ENCODE results near the gene ART1.

ART1 gene

DNA sequence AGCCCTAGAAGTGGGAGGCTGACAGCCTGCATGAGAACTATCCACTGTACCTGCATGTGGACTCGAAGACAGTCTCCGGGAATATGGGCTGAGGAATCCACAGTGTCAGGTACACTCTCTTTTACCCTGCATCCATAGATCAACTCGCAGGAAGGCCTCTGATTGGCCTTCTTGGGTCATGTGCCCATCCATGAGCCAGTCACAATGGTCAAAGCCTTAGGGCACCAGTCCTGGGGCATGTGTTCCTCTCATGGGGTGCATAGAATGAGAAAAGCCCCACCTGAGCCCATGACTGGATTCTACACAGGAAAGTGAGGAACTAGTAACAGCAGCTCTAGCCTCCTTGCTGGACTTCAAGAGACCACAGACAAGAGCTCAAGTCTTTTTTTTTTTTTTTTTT is 10.6 kb downstream of the ART1 start:
- TF ChIP-seq, protein P1, sequence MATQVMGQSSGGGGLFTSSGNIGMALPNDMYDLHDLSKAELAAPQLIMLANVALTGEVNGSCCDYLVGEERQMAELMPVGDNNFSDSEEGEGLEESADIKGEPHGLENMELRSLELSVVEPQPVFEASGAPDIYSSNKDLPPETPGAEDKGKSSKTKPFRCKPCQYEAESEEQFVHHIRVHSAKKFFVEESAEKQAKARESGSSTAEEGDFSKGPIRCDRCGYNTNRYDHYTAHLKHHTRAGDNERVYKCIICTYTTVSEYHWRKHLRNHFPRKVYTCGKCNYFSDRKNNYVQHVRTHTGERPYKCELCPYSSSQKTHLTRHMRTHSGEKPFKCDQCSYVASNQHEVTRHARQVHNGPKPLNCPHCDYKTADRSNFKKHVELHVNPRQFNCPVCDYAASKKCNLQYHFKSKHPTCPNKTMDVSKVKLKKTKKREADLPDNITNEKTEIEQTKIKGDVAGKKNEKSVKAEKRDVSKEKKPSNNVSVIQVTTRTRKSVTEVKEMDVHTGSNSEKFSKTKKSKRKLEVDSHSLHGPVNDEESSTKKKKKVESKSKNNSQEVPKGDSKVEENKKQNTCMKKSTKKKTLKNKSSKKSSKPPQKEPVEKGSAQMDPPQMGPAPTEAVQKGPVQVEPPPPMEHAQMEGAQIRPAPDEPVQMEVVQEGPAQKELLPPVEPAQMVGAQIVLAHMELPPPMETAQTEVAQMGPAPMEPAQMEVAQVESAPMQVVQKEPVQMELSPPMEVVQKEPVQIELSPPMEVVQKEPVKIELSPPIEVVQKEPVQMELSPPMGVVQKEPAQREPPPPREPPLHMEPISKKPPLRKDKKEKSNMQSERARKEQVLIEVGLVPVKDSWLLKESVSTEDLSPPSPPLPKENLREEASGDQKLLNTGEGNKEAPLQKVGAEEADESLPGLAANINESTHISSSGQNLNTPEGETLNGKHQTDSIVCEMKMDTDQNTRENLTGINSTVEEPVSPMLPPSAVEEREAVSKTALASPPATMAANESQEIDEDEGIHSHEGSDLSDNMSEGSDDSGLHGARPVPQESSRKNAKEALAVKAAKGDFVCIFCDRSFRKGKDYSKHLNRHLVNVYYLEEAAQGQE (IDR thresholded peaks at IDR 0.05; ENCODE audit: low read depth): no peak
- peak; percentile 87 for TF ChIP-seq USF1 (IDR thresholded peaks at IDR 0.05)

DNA sequence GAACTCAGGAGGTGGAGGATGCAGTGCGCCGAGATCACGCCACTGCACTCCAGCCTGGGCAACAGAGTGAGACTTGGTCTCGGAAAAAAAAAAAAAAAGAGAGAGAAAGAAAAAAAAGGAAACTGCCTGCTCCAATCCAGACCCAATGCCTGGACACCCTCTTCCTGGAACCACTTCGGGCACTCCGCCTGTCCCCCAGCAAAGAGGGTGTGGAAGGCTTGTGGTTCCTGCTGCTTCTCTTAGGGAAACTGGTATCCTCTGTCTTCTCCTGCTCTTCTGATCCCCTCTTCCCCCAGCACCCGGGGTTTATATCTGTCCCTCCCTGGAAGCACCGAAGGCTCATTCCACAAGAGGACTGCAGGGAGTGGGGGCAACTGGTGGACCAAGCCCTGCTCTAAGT is 13.3 kb downstream of the ART1 start:
- TF ChIP-seq TAF1 (IDR thresholded peaks at IDR 0.05; ENCODE audit: low read depth) (no peak), USF1 (IDR thresholded peaks at IDR 0.05) (no peak), TEAD4 (IDR thresholded peaks at IDR 0.05) (no peak), ZBTB7A (IDR thresholded peaks at IDR 0.05; ENCODE audit: low read depth) (no peak), TCF12 (IDR thresholded peaks at IDR 0.05; ENCODE audit: low read depth) (no peak), NFIC (IDR thresholded peaks at IDR 0.05) (no peak), RAD21 (IDR thresholded peaks at IDR 0.05; ENCODE audit: low read depth) (no peak), CEBPB (IDR thresholded peaks at IDR 0.05) (no peak), EP300 (IDR thresholded peaks at IDR 0.05; ENCODE audit: borderline replicate concordance) (no peak), EGR1 (IDR thresholded peaks at IDR 0.05) (no peak), CREB1 (IDR thresholded peaks at IDR 0.05; ENCODE audit: low read depth) (no peak), FOXM1 (IDR thresholded peaks at IDR 0.05; ENCODE audit: borderline replicate concordance, low read depth) (no peak), YY1 (IDR thresholded peaks at IDR 0.05; ENCODE audit: low read depth) (no peak)
- TF ChIP-seq, protein P1 (IDR thresholded peaks at IDR 0.05; ENCODE audit: low read depth): no peak
- TF ChIP-seq, protein P2, sequence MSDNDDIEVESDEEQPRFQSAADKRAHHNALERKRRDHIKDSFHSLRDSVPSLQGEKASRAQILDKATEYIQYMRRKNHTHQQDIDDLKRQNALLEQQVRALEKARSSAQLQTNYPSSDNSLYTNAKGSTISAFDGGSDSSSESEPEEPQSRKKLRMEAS (IDR thresholded peaks at IDR 0.05): no peak

- TF ChIP-seq, protein P1 (IDR thresholded peaks at IDR 0.05; ENCODE audit: low read depth): no peak
- TF ChIP-seq CEBPB (IDR thresholded peaks at IDR 0.05): no peak
- TF ChIP-seq CREB1 (IDR thresholded peaks at IDR 0.05; ENCODE audit: low read depth): no peak
- peak; percentile 41; the same call in 1 of the 2 replicates for TF ChIP-seq NFIC (IDR thresholded peaks at IDR 0.05)
- TF ChIP-seq ZBTB7A (IDR thresholded peaks at IDR 0.05; ENCODE audit: low read depth): no peak
Measured at GRCh38 chr11:3659595-3660515, 14.9 kb downstream of the ART1 start.

- TF ChIP-seq, protein P1 (IDR thresholded peaks at IDR 0.05; ENCODE audit: low read depth): no peak
- TF ChIP-seq TEAD4 (IDR thresholded peaks at IDR 0.05) (no peak), RAD21 (IDR thresholded peaks at IDR 0.05; ENCODE audit: low read depth) (no peak), TAF1 (IDR thresholded peaks at IDR 0.05; ENCODE audit: low read depth) (no peak), CREB1 (IDR thresholded peaks at IDR 0.05; ENCODE audit: low read depth) (no peak), USF1 (IDR thresholded peaks at IDR 0.05) (no peak), CEBPB (IDR thresholded peaks at IDR 0.05) (no peak), NFIC (IDR thresholded peaks at IDR 0.05) (no peak), TCF12 (IDR thresholded peaks at IDR 0.05; ENCODE audit: low read depth) (no peak), ZBTB7A (IDR thresholded peaks at IDR 0.05; ENCODE audit: low read depth) (no peak), YY1 (IDR thresholded peaks at IDR 0.05; ENCODE audit: low read depth) (no peak), EP300 (IDR thresholded peaks at IDR 0.05; ENCODE audit: borderline replicate concordance) (no peak), FOXM1 (IDR thresholded peaks at IDR 0.05; ENCODE audit: borderline replicate concordance, low read depth) (no peak), EGR1 (IDR thresholded peaks at IDR 0.05) (no peak)
- TF ChIP-seq, protein P2 (IDR thresholded peaks at IDR 0.05): no peak
Measured at GRCh38 chr11:3660960-3661359, 16.0 kb downstream of the ART1 start.
